Hematopoietic multipotent progenitor cell (in vitro differentiated cells): ENCODE results near the gene VPS37B. TPM values are rescaled to one million over a fixed set of nuclear protein-coding genes. Genes with fewer than 3 reads are reported as not detected.

Experiments used
- DNase-seq, 3 donors: peaks; one replicate each; pipeline ENCODE4 v3.0.0-alpha.2; 2011 to 2015; ENCODE audit warnings: low read depth in 2 of 3, low spot score in 2 of 3
- total RNA-seq: library from RNA; depleted of rRNA; stranded (reverse); fragments of >200 nt; gene quantifications from one replicate; pipeline ENCODE4 v1.2.3, GENCODE V29; 2012

The VPS37B gene
- total RNA-seq, 1 donor, result 105 TPM

GRCh38 chr12:122820838-122821271 lies 75.1 kb downstream of the VPS37B start:
- DNase-seq, result no peak

GRCh38 chr12:122820138-122820537 lies 75.8 kb downstream of the VPS37B start:
- DNase-seq, result no peak

- DNase-seq, result no peak
Measured at GRCh38 chr12:122819209-122819785, 76.6 kb downstream of the VPS37B start.

Other genes starting within 250 kb of the VPS37B start
- under 0.01 TPM for gene HCAR2, start 192.8 kb downstream of the VPS37B start, total RNA-seq
- gene HCAR3, start 179.3 kb downstream of the VPS37B start, total RNA-seq, result under 0.01 TPM
- gene HCAR1, start 165.3 kb downstream of the VPS37B start, total RNA-seq, result 0.27 TPM
- 22.4 TPM for gene DENR, start 143.3 kb downstream of the VPS37B start, total RNA-seq
- 1.9 TPM for gene CCDC62, start 121.6 kb downstream of the VPS37B start, total RNA-seq
- 34.7 TPM for gene HIP1R, start 60.7 kb downstream of the VPS37B start, total RNA-seq
- 9.2 TPM for gene ABCB9, start 70.3 kb upstream of the VPS37B start, total RNA-seq
- 35.0 TPM for gene OGFOD2, start 79.1 kb upstream of the VPS37B start, total RNA-seq
- gene ARL6IP4, start 84.6 kb upstream of the VPS37B start, total RNA-seq, result 83.5 TPM